HepG2 (cell line): Measurements from ENCODE around the gene ELP1. TPM values are rescaled to one million over a fixed set of nuclear protein-coding genes. Genes with fewer than 3 reads are reported as not detected.

ENCODE experiments used
- AKAP8 ChIP-seq: sonication (generic); formaldehyde crosslinking; IDR thresholded peaks from 2 replicates; pipeline ENCODE4 v1.5.1; 2020; ENCODE audit warnings: mild to moderate bottlenecking, missing genetic modification reagents
- ARID2 ChIP-seq: sonication (generic); formaldehyde crosslinking; IDR thresholded peaks from 2 replicates; pipeline ENCODE4 v1.8.1; 2022; ENCODE audit warnings: mild to moderate bottlenecking, missing genetic modification reagents, borderline replicate concordance
- EZH2 ChIP-seq: conservative IDR thresholded peaks from 2 replicates; pipeline ENCODE4 v1.6.1; 2012; ENCODE audit warnings: mild to moderate bottlenecking, low read depth, low read length, moderate library complexity
- FOSL2 ChIP-seq: sonication (generic); formaldehyde crosslinking; IDR thresholded peaks from 2 replicates; pipeline ENCODE4 v1.4.0; 2020; ENCODE audit warnings: missing genetic modification reagents
- FOXO1 ChIP-seq: sonication (generic); formaldehyde crosslinking; IDR thresholded peaks from 2 replicates; pipeline ENCODE4 v1.4.0; 2020; ENCODE audit warnings: missing genetic modification reagents
- HINFP ChIP-seq: sonication (generic); formaldehyde crosslinking; IDR thresholded peaks from 2 replicates; pipeline ENCODE4 v1.4.0; 2020; ENCODE audit warnings: low read depth, mild to moderate bottlenecking, missing genetic modification reagents
- HNRNPK ChIP-seq: fragments of 200-400 bp; formaldehyde crosslinking; IDR thresholded peaks from 2 replicates; pipeline ENCODE4 v1.6.1; 2018; ENCODE audit warnings: low read length, low read depth, moderate library complexity, mild to moderate bottlenecking; ENCODE audit not compliant: poor library complexity, severe bottlenecking
- KLF9 ChIP-seq: IDR thresholded peaks from 2 replicates; pipeline ENCODE4 v1.6.1; 2016; ENCODE audit warnings: low read depth
- MEIS1 ChIP-seq: sonication (generic); formaldehyde crosslinking; IDR thresholded peaks from 2 replicates; pipeline ENCODE4 v1.9.0; 2021; ENCODE audit warnings: mild to moderate bottlenecking, missing genetic modification reagents, moderate library complexity, borderline replicate concordance
- NONO ChIP-seq, 2 experiments: fragments of 450-650 bp in 1 of 2; sonication (generic) in 1 of 2; formaldehyde crosslinking in 1 of 2; IDR thresholded peaks in 1 of 2; conservative IDR thresholded peaks in 1 of 2; 2 replicates each; pipeline versions ENCODE4 v1.6.1 to v1.8.0; 2017 to 2022; ENCODE audit warnings: mild to moderate bottlenecking in 1 of 2, missing genetic modification reagents in 1 of 2, moderate library complexity in 1 of 2
- PRDM10 ChIP-seq: sonication (generic); formaldehyde crosslinking; IDR thresholded peaks from 2 replicates; pipeline ENCODE4 v1.4.0; 2020; ENCODE audit warnings: low read depth, missing genetic modification reagents
- RELA ChIP-seq: sonication (generic); formaldehyde crosslinking; IDR thresholded peaks from 2 replicates; pipeline ENCODE4 v1.4.0; 2020; ENCODE audit warnings: missing genetic modification reagents
- ZNF205 ChIP-seq: IDR thresholded peaks from 2 replicates; pipeline ENCODE4 v1.6.1; 2018; ENCODE audit warnings: missing biosample characterization, missing genetic modification reagents
- ZNF3 ChIP-seq: IDR thresholded peaks from 2 replicates; pipeline ENCODE4 v1.7.0; 2017; ENCODE audit warnings: inconsistent platforms
- ZNF30 ChIP-seq: sonication (generic); formaldehyde crosslinking; IDR thresholded peaks from 2 replicates; pipeline ENCODE4 v1.5.0; 2020; ENCODE audit warnings: mild to moderate bottlenecking, missing genetic modification reagents
- ZNF639 ChIP-seq: conservative IDR thresholded peaks from 2 replicates; pipeline ENCODE4 v1.6.1; 2018; ENCODE audit warnings: missing genetic modification reagents
- ZNF670 ChIP-seq: sonication (generic); formaldehyde crosslinking; IDR thresholded peaks from 2 replicates; pipeline ENCODE4 v1.8.0; 2022; ENCODE audit warnings: mild to moderate bottlenecking, missing genetic modification reagents, borderline replicate concordance
- ZZZ3 ChIP-seq: sonication (generic); formaldehyde crosslinking; IDR thresholded peaks from 2 replicates; pipeline ENCODE4 v1.4.0; 2020; ENCODE audit warnings: missing genetic modification reagents, mild to moderate bottlenecking, borderline replicate concordance
- polyA plus RNA-seq, 8 experiments: library from polyadenylated mRNA; depleted of rRNA in 3 of 8; stranded (reverse) in 7 of 8; unstranded in 1 of 8; fragments of >200 nt; fragmentation: Illumina TruSeq in 4 of 8; extraction: Trizol in 4 of 8; gene quantifications; 2 replicates each; pipeline versions ENCODE4 v1.2.1 to v1.2.3, GENCODE V29; 2011 to 2016; ENCODE audit warnings: low read depth in 4 of 8, missing spikeins in 1 of 8, mixed read lengths in 1 of 8; ENCODE audit not compliant: insufficient read depth in 1 of 8
- total RNA-seq, 5 experiments: library from RNA; depleted of rRNA; stranded (reverse); fragments of >200 nt; fragmentation: Illumina TruSeq; extraction: Trizol; gene quantifications; 2 replicates each; pipeline ENCODE4 v1.2.3, GENCODE V29; 2016; ENCODE audit warnings: low read depth in 1 of 5
- TF ChIP-seq, protein P1 (sequence below): sonication (generic); formaldehyde crosslinking; IDR thresholded peaks from 2 replicates; pipeline ENCODE4 v1.4.0; 2020; ENCODE audit warnings: missing genetic modification reagents; ENCODE audit errors: not compliant biosample characterization
- TF ChIP-seq, protein P2 (sequence below): sonication (generic); formaldehyde crosslinking; IDR thresholded peaks from 2 replicates; pipeline ENCODE4 v1.4.0; 2020; ENCODE audit warnings: missing genetic modification reagents

The ELP1 gene
- total and polyA plus RNA-seq, 2 of the 13 experiments (the other 11 are each of a cell fraction or from before 2014, with no cell fraction given) = 157 to 275 TPM

- peak; percentile 41; the same call in 1 of the 2 replicates for TF ChIP-seq ZNF639
- TF ChIP-seq AKAP8 = peak; percentile 56; the same call in 1 of the 2 replicates
- TF ChIP-seq ZNF30 = no peak
- peak; percentile 33; the same call in 1 of the 2 replicates for TF ChIP-seq PRDM10
- TF ChIP-seq, protein P1, sequence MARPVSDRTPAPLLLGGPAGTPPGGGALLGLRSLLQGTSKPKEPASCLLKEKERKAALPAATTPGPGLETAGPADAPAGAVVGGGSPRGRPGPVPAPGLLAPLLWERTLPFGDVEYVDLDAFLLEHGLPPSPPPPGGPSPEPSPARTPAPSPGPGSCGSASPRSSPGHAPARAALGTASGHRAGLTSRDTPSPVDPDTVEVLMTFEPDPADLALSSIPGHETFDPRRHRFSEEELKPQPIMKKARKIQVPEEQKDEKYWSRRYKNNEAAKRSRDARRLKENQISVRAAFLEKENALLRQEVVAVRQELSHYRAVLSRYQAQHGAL (CRISPR knock-in tag) = no peak
- peak; percentile 50 for TF ChIP-seq FOXO1 (CRISPR knock-in tag)
- peak; percentile 83; the same call in 1 of the 2 replicates for TF ChIP-seq ZZZ3 (CRISPR knock-in tag)
- peak; percentile 59; the same call in 1 of the 2 replicates for TF ChIP-seq ZNF205 (CRISPR knock-in tag)
- peak; percentile 65 for TF ChIP-seq HINFP (CRISPR knock-in tag)
- no peak for TF ChIP-seq NONO (IDR thresholded peaks at IDR 0.05)
- TF ChIP-seq NONO (CRISPR knock-in tag; conservative IDR thresholded peaks at IDR 0.05) = peak; percentile 91
- TF ChIP-seq, protein P2, sequence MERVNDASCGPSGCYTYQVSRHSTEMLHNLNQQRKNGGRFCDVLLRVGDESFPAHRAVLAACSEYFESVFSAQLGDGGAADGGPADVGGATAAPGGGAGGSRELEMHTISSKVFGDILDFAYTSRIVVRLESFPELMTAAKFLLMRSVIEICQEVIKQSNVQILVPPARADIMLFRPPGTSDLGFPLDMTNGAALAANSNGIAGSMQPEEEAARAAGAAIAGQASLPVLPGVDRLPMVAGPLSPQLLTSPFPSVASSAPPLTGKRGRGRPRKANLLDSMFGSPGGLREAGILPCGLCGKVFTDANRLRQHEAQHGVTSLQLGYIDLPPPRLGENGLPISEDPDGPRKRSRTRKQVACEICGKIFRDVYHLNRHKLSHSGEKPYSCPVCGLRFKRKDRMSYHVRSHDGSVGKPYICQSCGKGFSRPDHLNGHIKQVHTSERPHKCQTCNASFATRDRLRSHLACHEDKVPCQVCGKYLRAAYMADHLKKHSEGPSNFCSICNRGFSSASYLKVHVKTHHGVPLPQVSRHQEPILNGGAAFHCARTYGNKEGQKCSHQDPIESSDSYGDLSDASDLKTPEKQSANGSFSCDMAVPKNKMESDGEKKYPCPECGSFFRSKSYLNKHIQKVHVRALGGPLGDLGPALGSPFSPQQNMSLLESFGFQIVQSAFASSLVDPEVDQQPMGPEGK (CRISPR knock-in tag) = peak; percentile 90
- no peak for TF ChIP-seq RELA (CRISPR knock-in tag)
- no peak for TF ChIP-seq ZNF3 (CRISPR knock-in tag)
- TF ChIP-seq EZH2 = no peak
- no peak for TF ChIP-seq KLF9 (CRISPR knock-in tag)
- TF ChIP-seq FOSL2 = peak; percentile 79
- TF ChIP-seq ZNF670 = peak; percentile 19; the same call in 1 of the 2 replicates
- no peak for TF ChIP-seq HNRNPK
- TF ChIP-seq ARID2 (CRISPR knock-in tag) = no peak
- peak; percentile 51; the same call in 1 of the 2 replicates for TF ChIP-seq MEIS1 (CRISPR knock-in tag)
Observed at GRCh38 chr9:108933718-108934322, at the start of gene ELP1 (continued).
